ENCODE results near the gene LRP1.
A peak's percentile ranks its signal among the peaks of the same experiment; 100 is the strongest.

Gene LRP1

DNA sequence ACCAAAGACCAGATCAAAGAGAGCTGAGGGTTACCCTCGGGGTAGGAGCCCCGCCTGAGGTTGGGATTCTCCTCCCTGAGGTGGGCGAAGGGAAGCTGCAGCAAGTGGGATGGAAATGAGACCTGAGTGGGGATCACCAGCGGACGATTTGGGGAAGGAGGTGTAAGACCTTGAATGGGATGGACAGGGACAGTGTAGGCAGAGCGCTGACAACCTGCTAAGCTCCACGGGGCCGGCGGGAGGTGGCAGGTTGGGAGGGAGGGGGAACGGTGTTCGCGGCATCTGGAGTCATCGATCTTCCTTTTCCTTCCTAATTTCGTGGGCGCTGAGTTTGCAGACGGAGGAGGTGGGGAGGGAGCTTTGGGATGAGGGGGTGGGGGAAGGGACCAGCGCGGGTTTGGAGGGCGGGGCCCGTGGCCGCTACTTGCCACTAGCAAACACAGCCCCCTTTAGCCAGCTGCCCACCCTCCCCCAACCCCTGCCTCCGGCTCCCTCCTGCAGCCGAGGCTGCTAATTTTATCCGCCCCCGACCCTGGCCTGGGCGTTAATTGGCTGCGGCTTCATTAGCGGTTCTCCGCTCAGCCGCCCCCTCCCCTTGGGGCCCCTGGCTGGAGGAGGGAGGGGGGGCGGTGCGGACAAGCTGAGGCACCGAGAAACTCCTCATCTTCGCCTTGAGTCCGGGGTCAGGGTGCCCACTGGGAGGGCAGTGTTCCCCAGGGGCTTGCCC lies 98.5 kb downstream of the LRP1 start:
- no peak for DNase-seq

DNA sequence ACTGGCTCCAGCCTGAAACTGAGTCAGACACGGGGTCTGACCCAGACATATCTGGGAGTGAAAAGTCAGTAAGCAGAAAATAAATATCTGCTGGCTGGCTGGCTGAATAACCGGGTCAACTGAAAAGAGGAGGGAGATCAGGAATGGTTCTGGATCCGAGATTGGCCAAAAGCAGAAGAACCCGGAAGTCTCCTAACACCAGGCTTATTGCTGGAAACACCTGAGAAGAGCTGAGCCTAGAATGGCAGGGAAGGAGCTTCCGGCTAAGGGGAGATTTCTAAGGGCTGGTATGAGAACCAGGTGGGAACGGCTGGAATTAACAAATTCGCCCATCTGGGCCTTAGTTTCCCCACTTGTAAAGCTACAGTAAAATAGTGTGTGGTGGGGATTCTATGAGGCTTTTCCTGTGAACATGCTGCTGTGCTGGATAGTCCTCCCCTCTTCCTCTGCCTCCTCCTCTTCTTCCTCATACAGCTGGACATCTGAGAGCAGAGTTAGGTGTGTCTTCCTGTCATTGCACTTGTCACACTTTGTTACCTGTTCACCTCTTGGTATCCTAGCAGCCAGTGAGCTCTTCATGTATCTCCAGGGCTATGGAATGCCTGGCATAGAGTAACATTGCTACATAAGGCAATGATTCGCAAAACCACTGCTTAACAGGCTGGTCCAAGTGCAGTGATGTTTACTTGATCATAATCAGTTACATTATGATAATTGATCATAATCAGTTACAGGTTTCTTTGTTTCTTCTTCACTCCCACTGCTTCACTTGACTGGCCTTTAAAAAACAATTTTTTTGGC lies 99.2 kb downstream of the LRP1 start:
- no peak for DNase-seq

DNA sequence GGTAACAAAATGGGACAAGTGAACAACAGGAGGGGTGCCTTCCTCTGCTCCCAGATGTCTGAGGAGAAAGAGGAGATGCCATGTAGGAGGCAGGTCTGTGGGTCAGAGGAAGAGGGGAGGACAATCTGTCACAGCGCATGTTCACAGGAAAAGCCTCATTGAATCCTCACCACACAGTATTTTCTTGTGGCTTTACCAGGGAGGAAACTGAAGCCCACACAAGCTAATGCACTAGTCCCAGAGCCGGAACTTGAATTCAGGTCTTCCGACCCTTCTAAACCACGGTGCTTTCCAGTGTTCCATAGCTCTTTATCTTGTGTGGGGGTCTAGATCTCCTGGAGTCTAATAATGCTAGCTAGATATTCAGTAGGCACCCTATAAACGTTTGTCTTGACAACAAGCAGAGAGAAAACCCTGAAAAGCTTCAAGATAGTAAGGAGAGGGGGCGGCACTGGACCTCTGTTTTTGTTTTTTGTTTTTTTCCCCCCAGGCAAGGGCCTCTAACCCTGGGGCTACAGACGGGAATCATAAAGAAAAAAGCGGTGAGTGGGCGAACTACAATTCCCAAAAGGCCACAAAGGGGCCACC lies 100.9 kb downstream of the LRP1 start:
- no peak for DNase-seq

DNA sequence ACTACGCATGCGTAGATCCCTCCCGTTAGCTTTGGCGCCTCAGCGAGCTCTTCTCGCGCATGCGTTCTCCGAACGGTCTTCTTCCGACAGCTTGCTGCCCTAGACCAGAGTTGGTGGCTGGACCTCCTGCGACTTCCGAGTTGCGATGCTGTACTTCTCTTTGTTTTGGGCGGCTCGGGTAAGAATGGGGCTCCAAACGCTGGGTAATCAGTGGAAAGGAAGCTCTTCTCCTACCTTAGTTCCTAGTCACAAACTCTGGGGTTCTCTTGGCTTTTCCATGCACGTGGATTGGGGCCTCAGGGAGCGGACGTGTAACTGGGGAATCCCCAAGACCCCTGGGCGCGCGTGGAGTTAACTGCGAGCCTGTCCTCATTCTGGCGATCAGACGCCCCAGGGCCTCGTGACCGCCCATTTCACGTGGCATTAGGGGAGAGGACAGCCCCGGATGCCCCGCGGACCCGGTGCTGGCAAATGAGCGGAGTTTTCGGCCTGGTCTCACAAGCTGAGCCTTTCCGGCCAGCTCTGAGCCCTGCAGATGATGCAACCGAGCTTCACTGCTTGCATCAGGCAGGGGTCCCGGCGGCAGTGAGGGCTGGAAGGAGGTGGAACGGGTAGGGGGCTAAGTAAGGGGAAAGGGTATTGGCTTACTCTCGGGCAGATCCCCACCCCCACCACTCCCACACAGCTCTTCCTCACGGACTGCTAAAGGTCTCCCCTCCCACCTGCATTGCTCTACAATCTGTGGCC lies 101.5 kb downstream of the LRP1 start, which contains the start of gene SHMT2:
SHMT2 (plus strand) TSS at position 78 of the 747 bp plus-strand sequence; CDS start at position 146, 68 bp downstream.
- peak; percentile 97 for DNase-seq

DNA sequence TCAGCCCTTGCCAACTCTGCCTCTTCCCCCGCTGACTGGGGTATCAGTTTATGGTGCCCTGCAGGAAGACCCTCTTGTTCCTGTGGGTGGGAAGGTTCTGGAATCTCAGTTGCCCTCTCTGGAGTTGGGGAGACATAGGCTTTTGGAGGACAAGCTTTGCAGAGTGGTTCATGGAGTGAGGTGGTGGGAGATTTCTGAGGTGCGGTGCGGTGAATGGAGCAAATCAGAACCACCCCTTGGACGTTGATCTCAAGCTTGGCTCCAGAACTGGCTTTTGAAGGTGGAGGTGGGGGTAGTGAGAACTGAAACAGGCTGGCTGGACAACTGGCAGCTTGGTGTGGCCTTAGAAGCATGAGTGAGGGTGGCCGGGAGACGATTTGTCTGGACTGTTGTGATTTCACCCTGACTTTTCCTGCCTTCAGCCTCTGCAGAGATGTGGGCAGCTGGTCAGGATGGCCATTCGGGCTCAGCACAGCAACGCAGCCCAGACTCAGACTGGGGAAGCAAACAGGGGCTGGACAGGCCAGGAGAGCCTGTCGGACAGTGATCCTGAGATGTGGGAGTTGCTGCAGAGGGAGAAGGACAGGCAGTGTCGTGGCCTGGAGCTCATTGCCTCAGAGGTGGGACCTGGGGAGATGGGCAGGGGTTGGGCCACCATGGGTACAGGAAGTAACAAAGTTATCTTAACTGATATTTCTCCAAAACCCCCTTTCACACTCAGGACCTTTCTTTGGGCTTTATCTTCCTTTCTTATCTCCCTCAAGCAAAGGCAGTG lies 102.3 kb downstream of the LRP1 start:
- no peak for DNase-seq

DNA sequence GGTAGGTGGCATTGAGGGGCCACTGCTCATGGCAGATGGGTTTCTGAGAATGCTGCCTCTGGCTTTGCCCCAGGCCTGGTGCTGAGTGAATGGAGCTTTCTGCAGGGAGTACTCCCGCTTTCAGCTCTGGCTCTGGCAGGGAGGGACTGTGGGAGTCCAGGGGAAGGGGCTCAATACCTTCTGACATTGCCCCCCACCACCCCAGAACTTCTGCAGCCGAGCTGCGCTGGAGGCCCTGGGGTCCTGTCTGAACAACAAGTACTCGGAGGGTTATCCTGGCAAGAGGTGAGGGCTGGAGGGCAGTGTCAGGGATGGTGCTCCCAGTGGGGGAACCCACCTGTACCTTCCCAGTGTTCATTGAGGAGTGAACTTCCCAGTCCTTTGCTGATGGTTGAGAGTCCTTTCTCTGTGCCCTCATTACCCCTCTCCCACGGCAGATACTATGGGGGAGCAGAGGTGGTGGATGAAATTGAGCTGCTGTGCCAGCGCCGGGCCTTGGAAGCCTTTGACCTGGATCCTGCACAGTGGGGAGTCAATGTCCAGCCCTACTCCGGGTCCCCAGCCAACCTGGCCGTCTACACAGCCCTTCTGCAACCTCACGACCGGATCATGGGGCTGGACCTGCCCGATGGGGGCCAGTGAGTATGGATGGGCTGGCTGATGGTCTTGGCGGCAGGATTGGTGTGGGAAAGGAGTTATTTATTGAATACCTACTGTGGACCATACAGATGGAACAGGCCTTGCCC lies 103.2 kb downstream of the LRP1 start:
- no peak for DNase-seq

DNA sequence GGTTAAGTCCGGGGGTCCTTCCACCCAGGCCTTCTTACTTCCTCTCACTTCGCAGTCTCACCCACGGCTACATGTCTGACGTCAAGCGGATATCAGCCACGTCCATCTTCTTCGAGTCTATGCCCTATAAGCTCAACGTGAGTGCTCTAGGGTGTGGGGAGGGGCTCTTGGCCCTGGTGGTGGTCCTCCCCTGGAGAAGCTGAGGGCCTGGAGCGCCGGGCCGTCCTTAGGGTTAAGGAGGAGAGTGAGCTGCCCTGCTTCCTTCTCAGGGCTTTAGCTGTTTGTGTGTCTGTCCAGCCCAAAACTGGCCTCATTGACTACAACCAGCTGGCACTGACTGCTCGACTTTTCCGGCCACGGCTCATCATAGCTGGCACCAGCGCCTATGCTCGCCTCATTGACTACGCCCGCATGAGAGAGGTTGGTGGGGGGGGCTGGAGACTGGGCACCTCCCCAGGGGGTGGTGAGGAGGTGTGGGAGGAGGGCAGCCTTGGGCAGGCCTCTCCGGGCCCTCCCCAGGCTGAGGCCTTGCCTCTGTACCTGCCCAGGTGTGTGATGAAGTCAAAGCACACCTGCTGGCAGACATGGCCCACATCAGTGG lies 104.0 kb downstream of the LRP1 start:
- DNase-seq, result no peak

DNA sequence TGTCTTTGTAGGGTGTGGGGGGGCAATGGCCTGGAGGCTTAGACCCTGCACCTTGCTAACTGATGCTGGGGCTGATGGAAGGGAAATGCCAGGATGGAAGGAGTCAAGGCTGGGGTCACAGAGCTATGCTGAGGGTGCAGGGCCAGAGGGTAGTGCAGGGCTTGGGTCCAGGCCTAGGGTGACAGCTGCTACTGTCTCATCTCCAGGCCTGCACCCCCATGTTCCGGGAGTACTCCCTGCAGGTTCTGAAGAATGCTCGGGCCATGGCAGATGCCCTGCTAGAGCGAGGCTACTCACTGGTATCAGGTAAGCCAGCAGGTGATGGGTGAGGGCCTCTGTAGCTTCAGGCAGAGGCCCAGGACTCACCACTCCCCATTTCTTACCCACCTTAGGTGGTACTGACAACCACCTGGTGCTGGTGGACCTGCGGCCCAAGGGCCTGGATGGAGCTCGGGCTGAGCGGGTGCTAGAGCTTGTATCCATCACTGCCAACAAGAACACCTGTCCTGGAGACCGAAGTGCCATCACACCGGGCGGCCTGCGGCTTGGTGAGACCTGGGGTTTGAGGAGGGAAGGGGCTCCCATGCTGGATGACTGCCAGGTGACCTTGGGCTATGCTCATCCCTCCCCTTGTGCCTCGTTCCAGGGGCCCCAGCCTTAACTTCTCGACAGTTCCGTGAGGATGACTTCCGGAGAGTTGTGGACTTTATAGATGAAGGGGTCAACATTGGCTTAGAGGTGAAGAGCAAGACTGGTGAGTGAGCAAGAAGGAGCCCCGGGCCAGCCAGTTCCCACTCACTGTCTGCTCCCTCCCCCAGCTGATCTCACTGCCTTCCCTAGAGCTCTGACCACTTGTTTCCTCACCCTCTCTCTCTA lies 105.3 kb downstream of the LRP1 start:
- peak; percentile 64 for DNase-seq

DNA sequence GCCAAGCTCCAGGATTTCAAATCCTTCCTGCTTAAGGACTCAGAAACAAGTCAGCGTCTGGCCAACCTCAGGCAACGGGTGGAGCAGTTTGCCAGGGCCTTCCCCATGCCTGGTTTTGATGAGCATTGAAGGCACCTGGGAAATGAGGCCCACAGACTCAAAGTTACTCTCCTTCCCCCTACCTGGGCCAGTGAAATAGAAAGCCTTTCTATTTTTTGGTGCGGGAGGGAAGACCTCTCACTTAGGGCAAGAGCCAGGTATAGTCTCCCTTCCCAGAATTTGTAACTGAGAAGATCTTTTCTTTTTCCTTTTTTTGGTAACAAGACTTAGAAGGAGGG lies 105.9 kb downstream of the LRP1 start:
- DNase-seq, result no peak

DNA sequence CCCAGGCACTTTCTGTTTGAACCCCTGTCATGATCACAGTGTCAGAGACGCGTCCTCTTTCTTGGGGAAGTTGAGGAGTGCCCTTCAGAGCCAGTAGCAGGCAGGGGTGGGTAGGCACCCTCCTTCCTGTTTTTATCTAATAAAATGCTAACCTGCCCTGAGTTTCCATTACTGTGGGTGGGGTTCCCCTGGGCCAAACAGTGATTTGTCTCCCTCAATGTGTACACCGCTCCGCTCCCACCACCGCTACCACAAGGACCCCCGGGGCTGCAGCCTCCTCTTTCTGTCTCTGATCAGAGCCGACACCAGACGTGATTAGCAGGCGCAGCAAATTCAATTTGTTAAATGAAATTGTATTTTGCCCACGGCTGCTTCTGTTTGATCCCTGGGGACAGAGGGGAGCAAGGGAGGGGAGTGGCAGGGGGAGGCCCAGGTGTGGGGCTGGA lies 106.3 kb downstream of the LRP1 start:
- DNase-seq, result no peak

DNA sequence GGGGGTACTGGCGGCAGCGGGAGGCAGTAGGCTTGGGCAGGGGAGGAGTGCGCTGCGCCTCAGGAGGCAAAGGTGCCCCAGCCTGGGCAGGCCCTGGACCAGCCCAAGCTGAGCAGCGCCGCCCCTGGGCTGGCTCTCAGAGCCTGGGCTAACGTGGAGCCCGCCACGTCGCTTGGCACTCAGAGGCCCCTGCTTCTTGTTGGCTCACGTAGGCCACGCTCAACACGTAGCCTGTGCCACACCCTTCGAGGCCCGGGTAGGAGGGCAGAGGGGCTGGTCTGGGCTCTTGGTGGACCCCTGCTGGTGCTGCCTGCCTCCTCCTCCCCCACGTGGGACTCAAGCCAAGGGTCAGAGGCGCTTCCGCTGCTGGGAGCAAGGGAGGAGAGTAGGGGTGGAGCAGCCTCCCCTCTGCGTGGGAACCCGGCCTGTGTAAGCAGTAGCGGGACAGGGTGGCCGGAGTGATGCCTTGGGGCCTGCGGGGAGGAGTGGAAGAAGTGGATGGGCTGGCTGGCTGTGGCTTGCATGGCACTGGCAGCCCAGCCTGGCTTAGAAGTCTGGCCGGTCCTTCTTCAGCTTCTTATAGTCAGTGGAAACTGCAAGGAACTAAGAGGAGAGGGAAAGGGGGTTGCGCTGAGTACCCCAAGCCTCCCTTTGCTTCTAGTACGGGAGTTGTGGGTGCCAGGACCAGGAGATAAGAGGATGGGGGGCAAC lies 106.9 kb downstream of the LRP1 start:
- peak; percentile 95 for DNase-seq

DNA sequence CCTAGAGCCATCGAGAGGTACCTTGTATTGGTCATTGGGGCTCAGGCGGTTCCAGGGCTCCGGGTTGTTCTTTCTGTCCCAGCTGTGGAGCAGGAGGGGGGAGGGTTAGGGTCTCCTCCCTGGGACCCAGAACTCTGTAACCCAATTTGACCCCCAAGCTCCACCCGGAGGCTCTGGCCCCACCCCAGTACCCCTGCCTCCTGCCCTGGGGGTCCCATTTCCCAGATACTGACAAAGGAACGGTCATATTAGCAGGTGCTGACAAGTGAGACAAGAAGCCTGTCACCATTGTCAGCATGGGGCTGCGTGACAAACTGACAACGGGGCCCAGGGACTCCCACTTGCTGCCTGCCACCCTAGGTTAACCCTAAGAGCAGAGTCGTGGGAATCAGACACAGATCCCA lies 107.4 kb downstream of the LRP1 start:
- no peak for DNase-seq

DNA sequence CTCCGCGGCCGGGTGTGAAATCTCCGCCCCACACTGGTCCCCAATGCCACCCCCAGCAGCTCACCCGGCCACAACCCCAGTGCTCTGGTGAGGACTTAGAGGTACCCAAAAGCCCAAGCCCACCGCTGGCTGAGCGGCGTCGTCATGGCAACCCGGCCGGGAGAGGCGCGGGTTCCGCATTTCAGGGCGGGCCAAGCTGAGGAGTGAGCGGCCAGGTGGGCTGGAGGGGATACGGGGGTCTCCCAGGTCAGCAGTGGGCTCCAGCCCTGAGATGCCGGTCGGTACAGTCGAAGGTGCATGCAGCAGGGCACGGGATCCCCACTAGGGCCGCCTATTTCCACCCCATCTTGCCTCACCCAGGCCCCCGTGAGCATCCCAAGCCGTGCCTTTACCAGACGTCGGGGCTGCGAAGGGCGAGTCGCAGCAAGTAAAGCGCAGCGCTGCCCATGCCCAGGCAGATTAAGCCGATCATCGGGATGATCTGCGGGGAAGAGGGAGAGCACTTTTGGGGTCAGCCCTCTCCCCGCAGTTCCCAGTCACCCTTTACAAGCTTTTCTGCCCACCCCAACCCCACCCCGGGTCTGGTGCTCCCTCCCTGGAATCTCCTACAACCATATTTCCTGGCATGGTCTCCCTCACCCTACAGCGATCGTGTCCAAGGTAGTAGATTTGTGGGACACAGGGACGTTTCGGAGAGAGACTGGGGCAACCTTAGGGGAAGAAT lies 108.1 kb downstream of the LRP1 start:
- DNase-seq, result no peak

DNA sequence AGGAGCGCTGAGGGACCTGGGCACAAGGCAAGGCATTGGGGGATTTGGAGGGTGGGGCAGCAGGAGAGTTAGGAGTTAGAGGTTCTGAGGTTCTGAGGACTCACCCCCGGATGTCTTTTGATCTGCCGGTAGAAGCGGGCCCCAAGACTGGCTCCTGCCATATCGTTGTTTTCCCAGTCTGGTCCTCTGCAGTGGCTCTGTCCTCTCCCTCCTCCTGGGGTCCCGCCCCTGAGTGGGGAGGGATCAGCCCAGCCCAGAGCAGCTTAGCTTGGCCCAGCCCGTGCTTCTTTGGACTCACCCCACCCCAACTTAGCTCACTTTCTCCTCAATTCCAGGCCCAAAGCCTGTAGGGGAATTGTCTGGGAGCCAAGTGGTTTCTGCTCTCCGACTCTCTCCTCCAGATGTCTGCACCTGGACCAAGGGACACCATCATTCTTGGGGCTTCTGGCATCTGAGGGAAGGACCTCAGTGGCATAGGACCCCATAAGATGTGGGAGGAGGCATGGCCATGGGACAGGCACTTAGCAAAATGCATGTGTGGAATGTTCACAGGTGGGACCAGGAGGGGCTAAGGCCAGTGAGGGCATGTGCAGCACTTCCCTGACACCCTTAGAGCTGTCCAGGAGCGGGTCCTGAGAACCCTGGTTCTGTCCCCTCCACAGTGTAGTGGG lies 108.8 kb downstream of the LRP1 start:
- DNase-seq, result peak; percentile 68

DNA sequence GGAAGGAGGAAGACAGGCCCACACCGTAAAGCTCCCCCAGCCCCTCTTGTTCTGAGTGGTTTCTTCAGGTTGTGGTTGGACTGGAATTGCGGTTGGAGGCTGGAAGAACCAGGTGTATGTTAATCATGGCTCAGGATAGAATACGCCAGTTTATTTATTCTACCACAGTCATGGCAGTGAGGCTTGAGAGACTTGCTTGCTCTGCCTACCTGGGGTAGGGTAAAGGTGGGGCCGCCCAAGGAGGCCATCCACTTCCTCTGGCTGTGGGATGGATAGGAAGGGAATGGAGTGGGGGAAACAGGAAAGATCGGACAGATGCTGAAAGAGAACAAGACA lies 109.3 kb downstream of the LRP1 start:
- DNase-seq, result no peak

DNA sequence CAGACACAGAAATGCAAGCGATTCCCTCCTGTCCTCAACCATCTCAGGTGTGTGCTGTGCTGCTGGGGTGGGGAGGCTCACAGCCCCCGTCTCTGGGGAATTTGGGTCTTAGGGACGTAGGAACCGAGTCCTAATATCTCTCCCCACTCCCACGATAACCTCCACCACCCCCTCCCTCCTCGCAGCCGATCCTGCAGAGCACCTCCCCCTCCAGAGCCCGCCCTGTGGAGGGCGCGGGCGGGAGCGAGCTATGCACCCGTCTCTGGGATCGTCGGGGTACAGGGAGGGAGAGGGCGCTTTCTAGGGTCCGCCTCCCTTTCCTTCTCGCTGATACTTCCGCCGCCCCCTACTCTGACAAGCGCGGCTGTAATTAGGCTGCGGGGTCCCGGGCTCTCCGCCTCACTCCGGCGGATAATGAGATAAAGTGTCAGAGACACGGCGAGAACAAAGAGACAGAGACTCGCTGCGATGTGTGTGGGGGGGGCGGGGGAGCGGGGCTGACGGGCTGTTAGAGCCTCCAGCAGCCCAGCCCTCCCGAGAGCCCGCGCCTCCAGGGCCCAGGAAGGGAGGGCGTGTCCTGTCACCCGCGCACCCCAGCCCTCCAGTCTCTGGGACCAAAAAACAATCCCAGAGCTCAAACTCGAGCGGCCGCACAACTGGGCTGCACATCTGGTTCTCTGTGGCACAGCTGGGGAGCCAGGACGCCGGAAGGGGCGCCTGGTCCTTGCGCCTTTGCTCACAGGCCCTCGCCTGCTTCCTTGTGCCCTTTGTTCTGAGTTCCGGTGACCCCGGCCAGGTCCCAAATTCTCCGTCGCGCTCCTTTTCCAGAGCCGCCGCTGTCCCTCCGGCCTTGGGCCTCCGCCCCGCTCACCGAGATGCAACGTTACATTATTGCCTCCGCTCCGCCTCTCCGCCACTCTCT lies 109.9 kb downstream of the LRP1 start:
- peak; percentile 46 for DNase-seq
